AG04449 (cell line): ENCODE data around the gene SPATA9.
"Not testable (repeated sequence)": the region's sequence is repeated elsewhere in the genome, so short reads cannot be mapped to it uniquely, and the experiment has no call there.

Experiments
- CTCF ChIA-PET: fragments of 350-600 bp; formaldehyde crosslinking; extraction: SDS; loops from one replicate; lab custom pipeline; 2021; ENCODE audit warnings: antibody characterized with exemption; lab: Yijun Ruan, JAX
- POLR2A ChIA-PET: fragments of 400-600, 350-600 bp; formaldehyde crosslinking; extraction: SDS; loops from one replicate; lab custom pipeline; 2020; ENCODE audit warnings: antibody characterized with exemption, inconsistent platforms; lab: Yijun Ruan, JAX
- DNase-seq: peaks from one replicate; pipeline ENCODE4 v3.0.0-alpha.2; 2010; ENCODE audit warnings: low read depth, low spot score
- H3K4me3 ChIP-seq: 2 replicates; pipeline ENCODE4 v1.5.1; 2011; ENCODE audit warnings: low read depth, mild to moderate bottlenecking, control low read depth, low read length
- CTCF ChIP-seq: IDR thresholded peaks from one replicate; pipeline ENCODE4 v1.5.1; 2011; ENCODE audit warnings: mild to moderate bottlenecking, moderate library complexity, low read length, control low read depth, inconsistent platforms; ENCODE audit not compliant: insufficient read depth; ENCODE audit errors: missing control alignments

SPATA9 gene

GRCh38 chr5:95711501-95712346, 28.9 kb upstream of the SPATA9 start:
- no peak for TF ChIP-seq CTCF
- POLR2A ChIA-PET: interaction anchor here (1.2 kb wide), 1 partner anchor 19 kb away, joined by 3 read pairs; the partner anchor contains the start of gene RHOBTB3
- CTCF ChIA-PET: interaction anchor here (1.3 kb wide), 1 partner anchor 44 kb away, joined by 3 read pairs; no protein-coding TSS in a partner anchor
- DNase-seq: no peak
- no peak overlapping the region for H3K4me3 ChIP-seq

GRCh38 chr5:95710651-95711500, 28.1 kb upstream of the SPATA9 start:
- POLR2A ChIA-PET: interaction anchor here (0.6 kb wide), 1 partner anchor 112 kb away, joined by 3 read pairs; the partner anchor contains the start of gene GLRX
- not testable (repeated sequence) for DNase-seq, H3K4me3 ChIP-seq
- CTCF ChIA-PET: interaction anchor here (1.3 kb wide), 1 partner anchor 46 kb away, joined by 3 read pairs; no protein-coding TSS in a partner anchor

GRCh38 chr5:95709967-95710650, 27.3 kb upstream of the SPATA9 start:
- DNase-seq: no peak
- H3K4me3 ChIP-seq: no peak overlapping the region
- ChIA-PET POLR2A (no interaction called here), CTCF (interaction anchor here (1.3 kb wide), 1 partner anchor 45 kb away, joined by 3 read pairs; no protein-coding TSS in a partner anchor)
- TF ChIP-seq CTCF: no peak

GRCh38 chr5:95708876-95709275, 26.1 kb upstream of the SPATA9 start:
- no peak overlapping the region for H3K4me3 ChIP-seq
- no peak for TF ChIP-seq CTCF
- CTCF ChIA-PET: interaction anchor here (1.3 kb wide), 1 partner anchor 45 kb away, joined by 3 read pairs; no protein-coding TSS in a partner anchor
- POLR2A ChIA-PET: no interaction called here
- no peak for DNase-seq

- POLR2A ChIA-PET, H3K4me3 ChIP-seq, DNase-seq: not testable (repeated sequence)
- CTCF ChIA-PET: interaction anchor here (1.3 kb wide), 1 partner anchor 44 kb away, joined by 3 read pairs; no protein-coding TSS in a partner anchor
These were observed 24.9 kb upstream of the SPATA9 start for GRCh38 chr5:95707534-95708188.

- DNase-seq: no peak
- ChIA-PET POLR2A (no interaction called here), CTCF (no interaction called here)
- no peak for TF ChIP-seq CTCF
- H3K4me3 ChIP-seq: no peak overlapping the region
These were observed 24.3 kb upstream of the SPATA9 start for GRCh38 chr5:95707055-95707454.

GRCh38 chr5:95706196-95706595, 23.4 kb upstream of the SPATA9 start:
- CTCF ChIA-PET, DNase-seq, H3K4me3 ChIP-seq, POLR2A ChIA-PET: not testable (repeated sequence)
